Measurements from ENCODE around the gene TPRG1. TPM values are rescaled to one million over a fixed set of nuclear protein-coding genes. Genes with fewer than 3 reads are reported as not detected.

TPRG1 gene, protein sequence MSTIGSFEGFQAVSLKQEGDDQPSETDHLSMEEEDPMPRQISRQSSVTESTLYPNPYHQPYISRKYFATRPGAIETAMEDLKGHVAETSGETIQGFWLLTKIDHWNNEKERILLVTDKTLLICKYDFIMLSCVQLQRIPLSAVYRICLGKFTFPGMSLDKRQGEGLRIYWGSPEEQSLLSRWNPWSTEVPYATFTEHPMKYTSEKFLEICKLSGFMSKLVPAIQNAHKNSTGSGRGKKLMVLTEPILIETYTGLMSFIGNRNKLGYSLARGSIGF
- 10 to 100 TPM; 11.7 to 37.3 (median 14.8) TPM for total RNA-seq

DNA sequence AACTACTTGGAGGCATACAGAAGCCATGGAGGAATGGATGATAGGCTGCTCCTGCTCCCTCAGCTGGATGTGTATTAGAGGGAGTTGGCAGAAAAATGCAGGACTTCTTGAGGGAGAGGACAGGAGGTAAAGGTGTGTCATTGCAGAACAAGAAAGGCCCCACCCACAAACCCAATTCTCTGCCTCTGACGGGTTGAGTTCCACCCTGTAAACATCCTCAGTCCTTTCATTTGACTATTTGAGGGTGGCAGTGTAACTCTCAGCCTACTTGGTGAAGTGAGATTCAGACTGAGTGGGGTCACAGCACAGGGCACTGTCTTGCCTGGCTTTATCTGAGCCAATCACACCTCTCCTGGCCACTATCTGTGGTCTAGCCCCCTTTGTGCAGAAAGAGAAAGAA lies at the start of gene TPRG1:
TSS of gene TPRG1 (plus strand) at position 265 of the 400 bp plus-strand sequence. CDS start 35,414 bp downstream, outside the sequence.
- H3K4me1 ChIP-seq: no peaks in the 10 kb centered on the region
- WGBS, 2 donors: 90 to 100% methylated on average over 1 of the region's 1 CpG
- H3K36me3 ChIP-seq: no peaks in the 10 kb centered on the region
- H3K27me3 ChIP-seq: no peaks in the 10 kb centered on the region
- H3K9me3 ChIP-seq: no peaks in the 10 kb centered on the region
- no peak for DNase-seq (ENCODE audit: low spot score in 2 of 2)
- H3K27ac ChIP-seq: no peak within 1 kb of the TSS
- no peak for TF ChIP-seq EP300 (IDR thresholded peaks at IDR 0.05)
- TF ChIP-seq, protein P1, sequence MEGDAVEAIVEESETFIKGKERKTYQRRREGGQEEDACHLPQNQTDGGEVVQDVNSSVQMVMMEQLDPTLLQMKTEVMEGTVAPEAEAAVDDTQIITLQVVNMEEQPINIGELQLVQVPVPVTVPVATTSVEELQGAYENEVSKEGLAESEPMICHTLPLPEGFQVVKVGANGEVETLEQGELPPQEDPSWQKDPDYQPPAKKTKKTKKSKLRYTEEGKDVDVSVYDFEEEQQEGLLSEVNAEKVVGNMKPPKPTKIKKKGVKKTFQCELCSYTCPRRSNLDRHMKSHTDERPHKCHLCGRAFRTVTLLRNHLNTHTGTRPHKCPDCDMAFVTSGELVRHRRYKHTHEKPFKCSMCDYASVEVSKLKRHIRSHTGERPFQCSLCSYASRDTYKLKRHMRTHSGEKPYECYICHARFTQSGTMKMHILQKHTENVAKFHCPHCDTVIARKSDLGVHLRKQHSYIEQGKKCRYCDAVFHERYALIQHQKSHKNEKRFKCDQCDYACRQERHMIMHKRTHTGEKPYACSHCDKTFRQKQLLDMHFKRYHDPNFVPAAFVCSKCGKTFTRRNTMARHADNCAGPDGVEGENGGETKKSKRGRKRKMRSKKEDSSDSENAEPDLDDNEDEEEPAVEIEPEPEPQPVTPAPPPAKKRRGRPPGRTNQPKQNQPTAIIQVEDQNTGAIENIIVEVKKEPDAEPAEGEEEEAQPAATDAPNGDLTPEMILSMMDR (IDR thresholded peaks at IDR 0.05): no peak
- TF ChIP-seq POLR2A (IDR thresholded peaks at IDR 0.05): no peak
- no peak within 1 kb of the TSS for H3K4me3 ChIP-seq

DNA sequence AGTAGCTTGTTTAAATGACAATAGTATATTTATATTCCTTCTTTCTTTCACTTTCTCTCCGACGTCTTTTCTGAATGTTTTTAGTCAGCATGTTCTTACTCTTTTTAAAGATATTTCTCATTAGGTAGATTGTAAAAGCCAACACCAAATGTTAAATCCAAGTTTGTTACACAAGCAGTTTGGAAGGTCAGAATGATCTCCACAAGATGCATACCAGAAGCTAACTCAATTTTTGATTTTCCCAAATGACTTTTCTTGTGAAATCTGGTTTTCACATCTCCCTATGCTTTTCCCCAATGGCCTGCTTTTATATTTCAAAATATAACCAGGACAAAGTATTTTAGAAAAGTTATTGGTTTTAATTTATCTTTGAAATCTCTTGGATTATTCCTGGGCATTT lies 49.7 kb upstream of the TPRG1 start:
- Histone ChIP-seq H3K36me3 (no peaks in the 10 kb centered on the region), H3K27me3 (no peaks in the 10 kb centered on the region), H3K9me3 (peaks cover 0 to 12% (median 0%) of the 10 kb centered on the region in 4 donors), H3K27ac (peak overlapping the region; percentile 37 to 77 (median 66)), H3K4me1 (peaks cover 0 to 31% (median 7%) of the 10 kb centered on the region in 4 donors), H3K4me3 (peak overlapping the region in 2 of 4 donors; percentile 13 to 23)
- DNase-seq (ENCODE audit: low spot score in 2 of 2): no peak
- peak in 1 of 2 donors; percentile 67 for TF ChIP-seq EP300 (IDR thresholded peaks at IDR 0.05)
- TF ChIP-seq, protein P1 (IDR thresholded peaks at IDR 0.05): no peak
- 13 to 25% methylated on average over 2 of the region's 2 CpGs for WGBS, 2 donors

DNA sequence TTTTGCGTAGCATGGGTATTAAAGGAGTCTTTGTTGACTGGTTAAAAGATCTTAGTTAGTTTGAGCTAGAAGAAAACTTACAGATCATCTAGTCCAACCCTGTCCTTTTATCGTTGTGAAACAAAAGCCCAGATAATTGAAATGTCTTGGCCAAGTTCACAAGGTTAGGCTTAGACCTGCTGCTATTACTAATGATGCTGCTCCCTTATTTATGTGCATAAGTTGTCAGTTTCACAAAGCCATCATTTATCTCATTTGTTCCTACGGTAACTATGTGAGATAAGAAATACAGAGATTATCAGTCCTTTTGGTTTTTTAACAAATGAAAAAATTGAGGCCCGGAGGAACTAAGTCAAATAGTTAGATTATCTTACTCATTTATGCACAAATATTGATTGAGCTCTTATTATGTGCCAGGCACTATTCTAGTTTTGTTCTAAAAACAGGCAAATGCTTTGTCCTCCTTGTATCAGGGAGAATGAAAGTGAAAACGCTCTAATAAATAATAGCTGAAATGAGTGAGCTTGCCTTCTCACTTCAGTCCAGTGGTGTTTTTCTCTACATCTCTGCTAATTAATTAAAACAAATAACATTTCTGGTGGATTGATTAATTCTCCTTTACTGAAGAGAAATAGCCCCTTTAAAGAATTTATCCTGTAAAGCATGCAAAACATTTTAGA lies 49.1 kb upstream of the TPRG1 start:
- peak overlapping the region in 2 of 4 donors; percentile 13 to 23 for H3K4me3 ChIP-seq
- peak overlapping the region; percentile 37 to 77 (median 66) for H3K27ac ChIP-seq
- WGBS, 2 donors: 25 to 30% methylated on average over 5 of the region's 5 CpGs
- peaks cover 0 to 12% (median 0%) of the 10 kb centered on the region in 4 donors for H3K9me3 ChIP-seq
- TF ChIP-seq, protein P1 (IDR thresholded peaks at IDR 0.05): no peak
- no peak for TF ChIP-seq EP300 (IDR thresholded peaks at IDR 0.05)
- H3K36me3 ChIP-seq: no peaks in the 10 kb centered on the region
- peaks cover 0 to 31% (median 7%) of the 10 kb centered on the region in 4 donors for H3K4me1 ChIP-seq
- H3K27me3 ChIP-seq: no peaks in the 10 kb centered on the region
- no peak for DNase-seq (ENCODE audit: low spot score in 2 of 2)

DNA sequence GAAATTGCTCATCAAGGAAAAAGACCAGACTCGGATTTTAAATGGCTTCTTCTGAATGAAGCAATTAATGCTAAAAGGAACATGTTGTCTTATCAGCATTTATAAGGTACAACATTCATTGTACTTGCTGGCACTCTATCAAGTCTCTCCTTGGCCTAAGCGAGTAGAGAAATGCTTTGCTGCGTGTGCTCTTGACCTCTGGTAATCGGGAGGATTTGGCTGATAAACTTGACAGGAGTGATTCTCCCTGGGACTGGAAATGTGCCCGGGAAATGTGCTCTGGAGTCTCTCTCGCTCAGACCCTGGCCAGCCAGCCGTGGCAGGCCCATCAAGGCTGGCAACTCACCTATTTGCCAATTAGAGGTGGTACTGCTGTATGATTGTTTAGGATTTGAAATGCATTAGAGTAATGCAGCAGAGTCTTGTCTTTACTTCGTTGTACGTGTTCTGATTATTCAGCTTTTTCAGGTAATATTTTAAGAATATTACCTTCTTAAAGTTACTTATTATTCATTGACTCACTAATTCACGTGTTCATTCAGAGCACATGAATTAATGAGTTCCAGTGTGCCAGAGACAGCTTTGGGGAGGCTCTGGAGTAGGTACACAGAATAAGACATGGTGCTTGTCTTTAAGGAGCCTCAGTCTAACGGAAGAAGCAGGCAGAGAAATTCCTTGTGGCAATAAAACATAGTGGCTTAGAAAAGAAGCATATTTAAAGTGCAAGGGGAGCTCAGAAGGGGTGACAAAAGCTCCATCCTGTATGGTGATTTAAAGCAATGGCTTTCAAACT lies 48.0 kb upstream of the TPRG1 start:
- Histone ChIP-seq H3K27me3 (no peaks in the 10 kb centered on the region), H3K9me3 (peaks cover 0 to 11% (median 0%) of the 10 kb centered on the region in 4 donors), H3K36me3 (no peaks in the 10 kb centered on the region), H3K4me1 (peaks cover 0 to 31% (median 7%) of the 10 kb centered on the region in 4 donors), H3K27ac (peak overlapping the region; percentile 37 to 77 (median 71)), H3K4me3 (no peak overlapping the region)
- peak in 1 of 2 donors; percentile 34 for DNase-seq (ENCODE audit: low spot score in 2 of 2)
- WGBS, 2 donors: 41 to 45% methylated on average over 11 of the region's 11 CpGs
- TF ChIP-seq, protein P1 (IDR thresholded peaks at IDR 0.05): no peak
- TF ChIP-seq EP300 (IDR thresholded peaks at IDR 0.05): peak in 1 of 2 donors; percentile 58
